GM19328 (cell line): ENCODE results near the gene MRPS2.
"Not testable (repeated sequence)": the region's sequence is repeated elsewhere in the genome, so short reads cannot be mapped to it uniquely, and the experiment has no call there.

Experiments
- ATAC-seq: cut with Tn5 transposase; IDR thresholded peaks from one replicate; pipeline ENCODE4 v1.9.1; 2021; ENCODE audit warnings: mild to moderate bottlenecking, moderate library complexity; ENCODE audit not compliant: unreplicated experiment

The MRPS2 gene

GRCh38 chr9:135526730-135527571 lies 26.5 kb downstream of the MRPS2 start:
- ATAC-seq: no peak

GRCh38 chr9:135528842-135529435 lies 28.5 kb downstream of the MRPS2 start:
- ATAC-seq: not testable (repeated sequence)

GRCh38 chr9:135530146-135530545 lies 29.7 kb downstream of the MRPS2 start:
- ATAC-seq: no peak

- no peak for ATAC-seq
These were observed 30.6 kb downstream of the MRPS2 start for GRCh38 chr9:135531096-135531495.

GRCh38 chr9:135533113-135533512 lies 32.6 kb downstream of the MRPS2 start:
- no peak for ATAC-seq

- ATAC-seq: no peak
These were observed 33.2 kb downstream of the MRPS2 start for GRCh38 chr9:135533674-135534073.

- not testable (repeated sequence) for ATAC-seq
These were observed 33.8 kb downstream of the MRPS2 start for GRCh38 chr9:135534192-135534711.

GRCh38 chr9:135534826-135535225 lies 34.3 kb downstream of the MRPS2 start:
- not testable (repeated sequence) for ATAC-seq

- ATAC-seq: not testable (repeated sequence)
These were observed 35.1 kb downstream of the MRPS2 start for GRCh38 chr9:135535631-135536030.

- ATAC-seq: no peak
These were observed 35.7 kb downstream of the MRPS2 start for GRCh38 chr9:135536216-135536615.

- ATAC-seq: not testable (repeated sequence)
These were observed 42.9 kb downstream of the MRPS2 start for GRCh38 chr9:135543262-135543894.

GRCh38 chr9:135544981-135545635 lies 44.6 kb downstream of the MRPS2 start:
- no peak for ATAC-seq

- not testable (repeated sequence) for ATAC-seq
These were observed 45.2 kb downstream of the MRPS2 start, which contains the start of gene OBP2A for GRCh38 chr9:135545646-135546176. Gene OBP2A (plus strand): TSS chr9:135546126. CDS start chr9:135546181, 55 bp downstream.

GRCh38 chr9:135546792-135547617 lies 46.5 kb downstream of the MRPS2 start:
- not testable (repeated sequence) for ATAC-seq

- ATAC-seq: no peak
These were observed 47.6 kb downstream of the MRPS2 start for GRCh38 chr9:135547756-135548736.

GRCh38 chr9:135549478-135550343 lies 49.2 kb downstream of the MRPS2 start:
- ATAC-seq: not testable (repeated sequence)

- no peak for ATAC-seq
These were observed 49.9 kb downstream of the MRPS2 start for GRCh38 chr9:135550344-135550918.
